H1 (cell line): Measurements from ENCODE around the gene POLR3A. TPM values are rescaled to one million over a fixed set of nuclear protein-coding genes. Genes with fewer than 3 reads are reported as not detected.

Experiments
- CTCF ChIA-PET: fragments of 300-600 bp; sonication (Branson Sonifier 250); formaldehyde crosslinking; loops from one replicate; lab custom pipeline; 2021; ENCODE audit not compliant: partially characterized antibody; lab: Charles Lee
- POLR2A ChIA-PET: fragments of 300-600 bp; sonication (Branson Sonifier 250); formaldehyde crosslinking; loops from one replicate; lab custom pipeline; 2021; ENCODE audit warnings: inconsistent platforms; ENCODE audit not compliant: partially characterized antibody; lab: Charles Lee
- DNase-seq, 2 experiments: peaks; one replicate each; pipeline versions ENCODE4 v3.0.0 to v3.0.0-alpha.2; 2010 to 2022; ENCODE audit warnings: low spot score in 2 of 2, low read depth in 1 of 2, mixed read lengths in 1 of 2
- FAIRE-seq: peaks from 2 replicates; lab custom pipeline; 2011; peaks lifted over from hg19 to GRCh38; lab: Jason Lieb, UNC
- H2AFZ ChIP-seq: 2 replicates; pipeline ENCODE4 v1.8.1; 2012; ENCODE audit warnings: low read length, inconsistent platforms
- H2AK5ac ChIP-seq: 2 replicates; pipeline ENCODE4 v1.6.1; 2013; ENCODE audit warnings: low read depth, low read length
- H2BK120ac ChIP-seq: replicated peaks from 2 replicates; pipeline ENCODE3; 2013; ENCODE audit warnings: low read depth, low read length, inconsistent platforms
- H2BK12ac ChIP-seq: 2 replicates; pipeline ENCODE4 v1.6.1; 2013; ENCODE audit warnings: low read depth, low read length
- H2BK15ac ChIP-seq: 2 replicates; pipeline ENCODE4 v1.6.1; 2013; ENCODE audit warnings: low read length
- H2BK20ac ChIP-seq: 2 replicates; pipeline ENCODE4 v1.6.1; 2013; ENCODE audit warnings: low read length
- H2BK5ac ChIP-seq: 2 replicates; pipeline ENCODE4 v1.6.1; 2013; ENCODE audit warnings: low read depth, low read length
- H3K14ac ChIP-seq: 2 replicates; pipeline ENCODE4 v1.6.1; 2013; ENCODE audit warnings: inconsistent platforms; ENCODE audit not compliant: insufficient read length
- H3K18ac ChIP-seq: 2 replicates; pipeline ENCODE4 v1.6.1; 2013; ENCODE audit warnings: low read length; ENCODE audit errors: extremely low read depth
- H3K23ac ChIP-seq: 2 replicates; pipeline ENCODE4 v1.6.1; 2013; ENCODE audit warnings: inconsistent platforms; ENCODE audit not compliant: insufficient read length
- H3K23me2 ChIP-seq: 2 replicates; pipeline ENCODE4 v1.6.1; 2013; ENCODE audit warnings: low read depth, low read length
- H3K27ac ChIP-seq: 2 replicates; pipeline ENCODE4 v1.6.1; 2011; ENCODE audit warnings: low read depth, low read length, inconsistent platforms
- H3K27me3 ChIP-seq, 4 experiments: replicated peaks in 1 of 4; 1 replicate in 1 of 4; 2 replicates in 3 of 4; pipeline versions ENCODE4 v1.6.1 to v1.8.1; 2011 to 2013; ENCODE audit warnings: low read length in 3 of 4, mild to moderate bottlenecking in 3 of 4, inconsistent platforms in 2 of 4, mixed read lengths in 2 of 4, moderate library complexity in 1 of 4; ENCODE audit not compliant: control insufficient read depth in 3 of 4, insufficient read depth in 3 of 4; ENCODE audit errors: extremely low read depth in 1 of 4
- H3K36me3 ChIP-seq, 4 experiments: 2 replicates each; pipeline versions ENCODE4 v1.6.1 to v1.8.1; 2011 to 2013; ENCODE audit warnings: mild to moderate bottlenecking in 4 of 4, low read length in 3 of 4, moderate library complexity in 2 of 4, control low read depth in 1 of 4, inconsistent platforms in 1 of 4; ENCODE audit not compliant: insufficient read depth in 4 of 4, control insufficient read depth in 2 of 4
- H3K4ac ChIP-seq: replicated peaks from 2 replicates; pipeline ENCODE3; 2013; ENCODE audit warnings: low read length, low read depth, mixed read lengths, inconsistent platforms; ENCODE audit not compliant: insufficient read length
- H3K4me1 ChIP-seq, 4 experiments: replicated peaks in 1 of 4; 1 replicate in 1 of 4; 2 replicates in 3 of 4; pipeline versions ENCODE4 v1.6.1 to v1.8.1; 2011 to 2013; ENCODE audit warnings: low read length in 3 of 4, inconsistent platforms in 2 of 4, mixed read lengths in 1 of 4; ENCODE audit not compliant: insufficient read depth in 4 of 4, control insufficient read depth in 3 of 4
- H3K4me2 ChIP-seq, 2 experiments: 2 replicates each; pipeline versions ENCODE4 v1.6.1 to v1.8.1; 2011 to 2013; ENCODE audit warnings: low read depth in 2 of 2, low read length in 2 of 2, control low read depth in 1 of 2, inconsistent platforms in 1 of 2, mild to moderate bottlenecking in 1 of 2; ENCODE audit not compliant: insufficient read depth in 1 of 2
- H3K4me3 ChIP-seq, 4 experiments: fragments of 200-600, 300-600 bp in 1 of 4; sonication (generic), shearing (Covaris generic), sonication (Bioruptor Twin) in 1 of 4; 2 replicates each; pipeline versions ENCODE4 v1.5.1 to v1.8.1; 2011 to 2016; ENCODE audit warnings: low read length in 4 of 4, low read depth in 3 of 4, control low read depth in 2 of 4, inconsistent platforms in 2 of 4, mild to moderate bottlenecking in 2 of 4, mixed read lengths in 1 of 4, moderate library complexity in 1 of 4; ENCODE audit not compliant: insufficient read depth in 2 of 4; ENCODE audit errors: extremely low read depth in 1 of 4
- H3K56ac ChIP-seq: replicated peaks from 2 replicates; pipeline ENCODE3; 2013; ENCODE audit warnings: low read depth, mild to moderate bottlenecking, mixed read lengths, low read length, inconsistent platforms; ENCODE audit not compliant: insufficient read length
- H3K79me1 ChIP-seq: 2 replicates; pipeline ENCODE4 v1.6.1; 2013; ENCODE audit warnings: low read depth, low read length, control low read depth
- H3K79me2 ChIP-seq, 2 experiments: 2 replicates each; pipeline versions ENCODE4 v1.6.1 to v1.8.1; 2012 to 2013; ENCODE audit warnings: low read length in 2 of 2, mild to moderate bottlenecking in 2 of 2, inconsistent platforms in 1 of 2; ENCODE audit not compliant: insufficient read depth in 2 of 2, control insufficient read depth in 1 of 2
- H3K9ac ChIP-seq, 4 experiments: replicated peaks in 1 of 4; 1 replicate in 1 of 4; 2 replicates in 3 of 4; pipeline versions ENCODE4 v1.6.1 to v1.8.1; 2011 to 2013; ENCODE audit warnings: low read depth in 3 of 4, low read length in 3 of 4, control low read depth in 2 of 4, mild to moderate bottlenecking in 2 of 4, moderate library complexity in 2 of 4, inconsistent platforms in 1 of 4; ENCODE audit errors: extremely low read depth in 1 of 4
- H3K9me3 ChIP-seq, 2 experiments: 2 replicates each; pipeline versions ENCODE4 v1.6.1 to v1.8.1; 2012 to 2013; ENCODE audit warnings: mild to moderate bottlenecking in 2 of 2, moderate library complexity in 2 of 2, control low read depth in 1 of 2, inconsistent platforms in 1 of 2, low read depth in 1 of 2, low read length in 1 of 2, mixed read lengths in 1 of 2; ENCODE audit not compliant: insufficient read depth in 2 of 2
- H4K20me1 ChIP-seq, 2 experiments: replicated peaks in 1 of 2; 2 replicates each; pipeline versions ENCODE3 to v1.8.1; 2011 to 2013; ENCODE audit warnings: inconsistent platforms in 2 of 2, low read length in 2 of 2, mild to moderate bottlenecking in 1 of 2; ENCODE audit not compliant: insufficient read depth in 2 of 2, control insufficient read depth in 1 of 2
- H4K5ac ChIP-seq: 2 replicates; pipeline ENCODE4 v1.6.1; 2013; ENCODE audit warnings: low read length, low read depth, mixed read lengths, inconsistent platforms; ENCODE audit not compliant: insufficient read length
- H4K8ac ChIP-seq: 2 replicates; pipeline ENCODE4 v1.8.0; 2013; ENCODE audit warnings: mild to moderate bottlenecking, moderate library complexity, low read length, inconsistent platforms; ENCODE audit not compliant: insufficient read depth; ENCODE audit errors: extremely low read depth
- H4K91ac ChIP-seq: replicated peaks from 2 replicates; pipeline ENCODE3; 2013; ENCODE audit warnings: low read length, mixed read lengths, inconsistent platforms; ENCODE audit not compliant: insufficient read length
- BACH1 ChIP-seq: IDR thresholded peaks from 2 replicates; pipeline ENCODE4 v1.6.1; 2012; ENCODE audit warnings: low read length, improper control_type of control experiment
- EZH2 ChIP-seq: fragments of 200-600 bp; sonication (generic); IDR thresholded peaks from 2 replicates; pipeline ENCODE4 v1.7.1; 2012; ENCODE audit warnings: low read depth, mild to moderate bottlenecking, moderate library complexity, low read length, inconsistent platforms; ENCODE audit not compliant: severe bottlenecking
- POLR2A ChIP-seq, 2 experiments: IDR thresholded peaks; 1 replicate in 1 of 2; 2 replicates in 1 of 2; pipeline ENCODE4 v1.6.1; 2011; ENCODE audit warnings: low read depth in 2 of 2, low read length in 2 of 2, mild to moderate bottlenecking in 2 of 2; ENCODE audit errors: control extremely low read depth in 1 of 2
- WGBS, 2 experiments: shearing (Covaris generic) in 1 of 2; methylation state at CpG; one replicate each; pipeline versions ENCODE4 v1.1.6 to v1.1.7; 2013 to 2015; ENCODE audit warnings: low lambda C conversion rate in 2 of 2, mixed read lengths in 2 of 2, inconsistent platforms in 1 of 2, low coverage in 1 of 2, missing lambda C conversion rate in 1 of 2; ENCODE audit not compliant: insufficient replicate concordance in 2 of 2, insufficient coverage in 1 of 2, insufficient read length in 1 of 2; ENCODE audit errors: extremely low coverage in 1 of 2, missing lambda C conversion rate in 1 of 2; 5-methylcytosine and 5-hydroxymethylcytosine counted together
- polyA plus RNA-seq, 7 experiments: library from polyadenylated mRNA; depleted of rRNA in 3 of 7; stranded (reverse) in 5 of 7; unstranded in 2 of 7; fragments of >200 nt in 5 of 7; fragments of 200-250 nt in 2 of 7; gene quantifications; 1 replicate in 5 of 7; 2 replicates in 1 of 7; 4 replicates in 1 of 7; pipeline versions ENCODE4 v1.2.1 to v1.2.3, GENCODE V29; 2011 to 2013; ENCODE audit warnings: missing spikeins in 2 of 7, mixed read lengths in 2 of 7
- total RNA-seq: library from RNA; stranded (reverse); fragmentation: NEBNext Ultra II Directional; extraction: Animal tissue kit (Norgen Biotek cat#: 25700); gene quantifications from 2 replicates; pipeline ENCODE4 v1.2.1, GENCODE V29; 2021
- TF ChIP-seq, protein P1 (sequence below): IDR thresholded peaks from 2 replicates; pipeline ENCODE4 v1.6.1; 2011; ENCODE audit warnings: low read depth, mild to moderate bottlenecking, low read length; ENCODE audit not compliant: insufficient read depth

POLR3A gene
- total and polyA plus RNA-seq, 2 of the 8 experiments (the other 6 are each of a cell fraction or from before 2014, with no cell fraction given) = 11.3 to 38.6 TPM

DNA sequence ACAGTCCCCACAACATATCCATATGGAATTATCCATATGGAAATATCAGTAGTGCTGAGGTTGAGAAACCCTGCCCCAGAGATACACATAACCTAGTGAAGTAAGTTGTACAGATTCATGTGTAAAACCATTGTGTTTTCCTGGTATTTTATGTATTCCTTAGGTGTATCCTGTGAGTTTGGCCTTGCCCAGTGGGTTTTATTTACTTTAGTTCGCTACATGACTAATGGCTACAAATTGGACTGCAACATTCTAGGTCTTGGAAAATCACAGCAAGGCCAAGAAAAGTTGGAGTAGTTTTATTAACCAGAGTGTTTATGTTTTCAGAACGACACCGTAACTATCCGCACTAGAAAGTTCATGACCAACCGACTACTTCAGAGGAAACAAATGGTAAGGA, 5.7 kb upstream of the POLR3A start:
- Histone ChIP-seq H3K9ac (peak overlapping the region; percentile 37 to 90 (median 81); a peak in 5 of 7 replicates), H4K5ac (no peak overlapping the region), H2BK5ac (no peak overlapping the region), H2BK120ac (no peak overlapping the region), H3K23ac (no peak overlapping the region), H3K27me3 (no peaks in the 10 kb centered on the region; a peak in 2 of 7 replicates), H3K14ac (no peak overlapping the region), H3K56ac (no peak overlapping the region), H3K36me3 (peaks cover 26 to 57% (median 51%) of the 10 kb centered on the region in 4 experiments), H3K4me1 (peaks cover 13 to 35% (median 29%) of the 10 kb centered on the region in 4 experiments), H3K9me3 (no peaks in the 10 kb centered on the region), H2BK20ac (no peak overlapping the region), H2BK12ac (no peak overlapping the region), H3K79me2 (peaks cover 20 to 64% of the 10 kb centered on the region in 2 experiments), H3K18ac (no peak overlapping the region), H2BK15ac (no peak overlapping the region), H3K4me3 (peak overlapping the region; percentile 83 to 96 (median 93)), H2AK5ac (no peak overlapping the region), H3K27ac (peak overlapping the region; percentile 26; the same call in 1 of the 2 replicates), H3K79me1 (peaks cover 4% of the 10 kb centered on the region; the same call in 1 of the 2 replicates), H4K91ac (no peak overlapping the region), H4K8ac (no peak overlapping the region), H4K20me1 (peaks cover 20 to 30% of the 10 kb centered on the region in 2 experiments), H2AFZ (no peak overlapping the region), H3K23me2 (peaks cover 10% of the 10 kb centered on the region), H3K4me2 (peak overlapping the region; percentile 75 to 89), H3K4ac (no peak overlapping the region)
- TF ChIP-seq, protein P1, sequence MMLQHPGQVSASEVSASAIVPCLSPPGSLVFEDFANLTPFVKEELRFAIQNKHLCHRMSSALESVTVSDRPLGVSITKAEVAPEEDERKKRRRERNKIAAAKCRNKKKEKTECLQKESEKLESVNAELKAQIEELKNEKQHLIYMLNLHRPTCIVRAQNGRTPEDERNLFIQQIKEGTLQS = no peak
- no peak for TF ChIP-seq BACH1
- no peak for TF ChIP-seq EZH2
- 0 out of 3 replicates have a peak, but pooled peaks of 1 of the 2 experiments have one; percentile 3 for TF ChIP-seq POLR2A (IDR thresholded peaks at IDR 0.05; ENCODE audit: control extremely low read depth in 1 of 2, low read depth in 2 of 2, low read length in 2 of 2)
- 87% methylated on average over 5 of the region's 5 CpGs; no CpG with 5 or more reads in 1 of the 2 experiments for WGBS, 2 experiments
- FAIRE-seq (no peak), DNase-seq (no peak)
- ChIA-PET CTCF (interaction anchor here (2.4 kb wide), 1 partner anchor 7 kb away, joined by 8 read pairs; no protein-coding TSS in a partner anchor), POLR2A (interaction anchor here (1.0 to 3.0 kb wide), 3 partner anchors 8 to 20 kb away, joined by 3 to 38 read pairs (median 7); no protein-coding TSS in a partner anchor)
